Erythroblast (primary cell): ENCODE measurements around the gene CA6.
"Not testable (repeated sequence)": the region's sequence is repeated elsewhere in the genome, so short reads cannot be mapped to it uniquely, and the experiment has no call there.

Experiments used
- DNase-seq, 2 experiments: peaks; one replicate each; lab custom pipeline; 2025; lab: John Stamatoyannopoulos, UW
- GATA1 ChIP-seq: IDR thresholded peaks from 2 replicates; pipeline ENCODE4 v1.6.1; 2011; ENCODE audit warnings: low read depth, mild to moderate bottlenecking, control low read depth, low read length, moderate library complexity
- POLR2A ChIP-seq: IDR thresholded peaks from 2 replicates; pipeline ENCODE4 v1.6.1; 2011; ENCODE audit warnings: mild to moderate bottlenecking, low read length

CA6 gene

DNA sequence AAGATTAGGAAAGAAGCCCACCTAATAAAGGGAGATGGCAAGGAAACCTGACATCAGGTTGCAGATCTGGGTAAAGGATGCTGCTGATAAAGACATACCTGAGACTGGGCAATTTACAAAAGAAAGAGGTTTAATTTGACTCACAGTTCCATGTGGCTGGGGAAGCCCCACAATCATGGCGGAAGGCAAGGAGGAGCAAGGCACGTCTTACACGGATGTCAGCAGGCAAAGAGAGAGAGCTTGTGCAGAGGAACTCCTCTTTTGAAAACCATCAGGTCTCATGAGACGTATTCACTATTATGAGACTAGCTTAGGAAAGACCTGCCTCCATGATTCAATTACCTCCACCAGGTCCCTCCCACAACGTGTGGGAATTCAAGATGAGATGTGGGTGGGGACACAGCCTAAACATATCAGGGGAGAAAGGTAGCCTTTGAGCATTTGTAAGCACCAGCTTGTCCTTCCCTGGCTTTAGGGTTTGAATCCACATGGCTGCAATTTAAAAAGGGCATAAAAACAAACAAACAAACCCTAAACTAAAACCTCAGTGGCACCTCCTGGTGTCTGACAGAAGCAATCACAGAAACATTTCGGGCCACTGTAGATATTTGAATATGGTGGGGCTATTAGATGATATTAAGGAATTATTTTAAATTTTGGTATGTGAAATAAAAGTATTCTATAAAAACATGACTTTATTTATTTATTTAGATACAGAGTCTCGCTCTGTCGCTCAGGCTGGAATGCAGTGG lies 47.4 kb downstream of the CA6 start:
- TF ChIP-seq GATA1 (no peak), POLR2A (no peak)
- DNase-seq, result peak in 1 of 2 experiments; percentile 5

DNA sequence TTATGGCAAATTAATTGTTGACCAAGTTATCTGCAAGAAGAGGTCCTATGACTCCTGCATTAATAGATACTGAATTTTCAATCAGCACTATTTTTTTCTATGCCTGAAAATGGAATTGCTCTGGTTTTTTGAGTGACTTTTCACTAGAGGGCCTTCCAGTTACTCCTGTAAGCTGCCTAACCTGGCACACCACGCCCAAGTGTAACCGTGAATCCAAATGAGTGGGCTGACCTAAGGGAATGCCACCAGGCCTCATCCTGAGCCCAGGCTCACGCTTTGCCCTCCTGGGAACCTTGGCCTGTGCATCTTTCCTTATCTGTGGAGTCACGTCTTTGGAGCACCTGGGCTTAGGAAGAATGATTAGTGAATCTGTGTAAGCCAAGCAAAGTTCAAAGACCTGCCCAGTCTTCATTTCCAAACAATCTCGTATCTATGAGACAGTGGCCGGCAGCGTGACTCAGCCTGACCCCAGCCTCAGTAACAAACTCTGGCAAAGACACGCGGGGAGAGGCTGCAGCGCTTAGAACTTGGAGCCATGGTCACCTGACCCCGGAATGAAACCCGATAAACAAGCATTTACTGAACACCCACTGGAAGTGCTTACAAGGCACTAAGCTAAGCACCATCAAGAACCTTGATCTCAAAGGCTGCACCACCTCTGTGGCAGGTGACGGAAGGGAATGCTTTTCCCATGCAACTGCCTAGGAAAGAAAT lies 48.5 kb downstream of the CA6 start:
- not testable (repeated sequence) for DNase-seq

DNA sequence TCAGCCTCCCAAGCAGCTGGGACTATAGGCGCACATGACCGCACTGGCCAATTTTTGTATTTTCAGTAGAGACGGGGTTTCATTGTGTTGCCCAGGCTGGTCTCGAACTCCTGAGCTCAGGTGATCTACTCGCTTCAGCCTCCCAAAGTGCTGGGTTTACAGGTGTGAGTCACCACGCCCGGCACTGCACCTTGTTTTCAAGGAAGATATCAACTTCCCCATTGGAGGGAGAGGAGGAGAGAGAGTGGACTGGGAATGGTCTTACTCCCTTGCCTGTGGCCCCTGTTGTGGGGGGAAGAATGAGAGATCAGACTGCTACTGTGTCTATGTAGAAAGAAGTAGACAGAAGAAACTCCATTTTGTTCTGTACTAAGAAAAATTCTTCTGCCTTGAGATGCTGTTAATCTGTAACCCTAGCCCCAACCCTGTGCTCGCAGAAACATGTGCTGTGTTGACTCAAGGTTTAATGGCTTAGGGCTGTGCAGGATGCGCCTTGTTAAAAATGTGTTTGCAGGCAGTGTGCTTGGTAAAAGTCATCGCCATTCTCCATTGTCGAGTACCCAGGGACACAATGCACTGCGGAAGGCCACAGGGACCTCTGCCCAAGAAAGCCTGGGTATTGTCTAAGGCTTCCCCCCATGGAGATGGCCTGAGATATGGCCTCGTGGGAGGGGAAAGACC lies 56.0 kb downstream of the CA6 start:
- DNase-seq, result not testable (repeated sequence)

DNA sequence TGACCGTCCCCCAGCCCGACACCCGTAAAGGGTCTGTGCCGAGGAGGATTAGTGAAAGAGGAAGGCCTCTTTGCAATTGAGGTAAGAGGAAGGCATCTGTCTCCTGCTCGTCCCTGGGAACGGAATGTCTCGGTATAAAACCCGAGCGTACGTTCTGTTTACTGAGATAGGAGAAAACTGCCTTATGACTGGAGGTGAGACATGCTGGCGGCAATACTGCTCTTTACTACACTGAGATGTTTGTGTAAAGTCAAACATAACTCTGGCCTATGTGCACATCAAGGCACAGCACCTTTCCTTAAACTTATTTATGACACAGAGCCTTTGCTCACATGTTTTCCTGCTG lies 56.5 kb downstream of the CA6 start:
- DNase-seq, result not testable (repeated sequence)

DNA sequence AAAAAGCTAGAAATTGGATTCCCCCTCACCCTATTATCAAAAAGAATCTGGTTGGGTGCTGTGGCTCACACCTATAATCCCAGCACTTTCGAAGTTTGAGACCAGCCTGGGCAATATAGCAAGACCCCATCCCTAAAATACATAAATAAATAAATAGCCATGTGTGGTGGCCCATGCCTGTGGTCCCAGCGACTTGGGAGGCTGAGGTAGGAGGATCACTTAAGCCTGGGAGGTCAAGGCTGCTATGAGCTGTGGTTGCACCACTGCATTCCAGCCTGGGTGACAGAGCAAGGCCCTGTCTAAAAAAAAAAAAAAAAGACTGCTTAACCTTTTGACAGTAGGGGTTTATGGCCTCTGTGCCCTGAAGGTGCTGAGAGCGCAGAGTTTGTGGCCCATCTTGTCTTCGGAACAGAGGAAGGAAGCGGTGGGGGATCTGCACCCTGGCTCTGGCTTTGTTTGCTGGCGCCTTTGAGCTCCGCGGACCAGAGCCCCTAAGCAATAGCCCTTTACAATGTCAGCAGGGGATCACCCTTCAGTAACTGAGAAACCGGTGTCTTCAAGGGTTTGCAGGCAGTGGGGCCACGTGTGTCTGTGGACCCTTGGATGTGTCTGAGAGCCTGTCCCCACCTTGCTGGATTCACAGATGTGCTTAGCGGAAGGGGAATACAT lies 58.5 kb downstream of the CA6 start:
- TF ChIP-seq GATA1, result no peak
- no peak for TF ChIP-seq POLR2A
- DNase-seq, result no peak

DNA sequence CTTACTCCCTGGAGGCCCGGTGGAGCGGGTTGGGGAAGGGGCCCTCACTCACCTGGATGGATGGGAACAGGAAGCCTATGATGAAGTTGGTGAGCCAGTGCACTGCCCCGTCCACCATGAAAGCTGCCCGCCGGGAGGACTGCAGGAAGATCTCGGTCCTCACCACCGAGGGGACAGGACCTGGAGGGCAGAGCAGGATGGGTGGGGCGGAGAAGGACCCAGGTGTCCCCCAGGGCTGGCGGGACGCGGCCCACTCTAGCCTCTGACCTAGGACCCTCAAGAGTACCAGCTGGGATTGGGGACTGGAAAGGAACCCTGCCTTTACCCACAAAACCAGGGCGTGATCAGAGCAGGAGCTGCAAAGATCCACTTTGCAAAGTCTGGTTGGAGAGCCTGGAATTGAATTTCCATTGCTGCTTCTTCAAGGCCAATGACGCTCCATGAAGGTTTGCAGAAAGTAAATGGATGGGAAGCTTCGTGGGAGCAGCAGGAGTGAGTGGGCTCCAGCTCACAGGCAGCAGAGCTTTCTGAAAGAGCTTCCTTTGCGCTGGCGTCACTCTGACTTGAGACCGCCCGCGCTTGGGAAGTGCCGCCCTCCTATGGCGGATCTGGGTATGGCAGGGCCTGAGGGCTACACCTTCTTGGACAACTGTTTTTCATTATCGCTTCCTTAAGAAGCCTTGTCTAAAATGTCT lies 59.2 kb downstream of the CA6 start:
- TF ChIP-seq GATA1 (no peak), POLR2A (no peak)
- peak; percentile 54 to 74 for DNase-seq

DNA sequence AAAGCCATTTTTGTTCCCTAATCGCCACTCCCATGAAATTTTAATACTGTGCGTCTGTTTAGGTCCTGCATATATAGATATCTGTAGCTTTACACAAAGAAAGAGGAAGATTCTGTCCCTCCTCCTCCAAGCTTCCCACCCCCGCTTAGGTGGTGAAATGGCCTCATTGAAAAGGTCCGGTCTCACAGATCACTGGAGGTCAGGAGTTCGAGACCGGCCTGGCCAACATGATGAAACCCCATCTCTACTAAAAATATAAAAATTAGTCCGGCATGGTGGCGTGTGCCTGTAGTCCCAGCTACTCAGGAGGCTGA lies 59.7 kb downstream of the CA6 start:
- DNase-seq, result no peak
- TF ChIP-seq POLR2A, result no peak

DNA sequence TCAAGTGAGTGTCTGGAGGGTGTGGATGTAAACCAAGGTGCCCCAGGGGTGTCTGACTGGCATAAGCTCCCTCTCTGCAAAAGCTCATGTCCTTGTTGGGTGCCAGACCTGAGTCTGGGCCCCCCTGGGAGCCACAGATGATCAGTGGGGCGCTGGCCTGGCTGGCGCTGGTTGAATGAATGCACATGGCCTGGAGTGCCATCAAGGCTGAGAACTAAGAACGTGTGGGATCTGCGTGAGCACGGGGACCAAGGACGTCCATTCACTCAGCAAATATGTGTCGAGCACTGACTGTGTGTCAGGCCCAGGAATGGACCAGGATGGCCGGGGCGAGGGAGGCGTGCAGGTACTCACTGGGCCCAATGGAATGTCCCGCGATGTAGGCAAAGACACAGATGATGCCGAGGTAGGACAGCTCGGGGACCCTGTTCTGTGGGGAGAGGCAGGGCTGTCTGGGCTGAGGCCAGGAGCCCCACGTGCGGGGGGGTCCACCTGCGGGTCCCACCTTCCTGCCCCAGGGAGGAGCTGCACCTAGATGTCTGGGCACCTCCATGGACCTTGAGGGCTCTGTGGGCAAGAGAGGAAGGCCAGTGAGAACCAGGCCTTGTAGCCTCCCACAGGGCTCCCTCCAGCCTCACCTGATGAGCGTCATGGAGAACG lies 61.4 kb downstream of the CA6 start:
- no peak for TF ChIP-seq GATA1
- TF ChIP-seq POLR2A, result no peak
- DNase-seq, result no peak

DNA sequence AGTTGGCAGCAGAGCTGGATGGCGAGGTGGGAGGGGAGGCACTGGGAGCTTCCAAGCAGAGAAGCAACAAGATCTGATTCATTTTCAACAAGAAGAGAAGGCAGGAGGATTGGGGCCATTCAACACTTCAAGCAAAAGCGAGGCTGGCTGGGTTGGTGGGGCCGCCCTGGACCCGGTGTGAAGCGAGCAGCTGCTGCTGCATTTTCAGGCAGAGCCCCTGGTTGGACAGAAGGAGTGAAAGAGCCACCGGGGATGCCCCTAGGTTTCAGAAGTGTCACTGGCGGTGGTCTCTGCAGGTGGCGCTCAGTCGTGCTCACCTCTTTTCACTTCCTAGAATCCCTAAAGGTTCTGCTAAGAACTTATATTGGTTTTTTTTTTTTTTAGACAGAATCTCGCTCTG lies 62.6 kb downstream of the CA6 start:
- DNase-seq, result no peak
- TF ChIP-seq POLR2A, result no peak
- TF ChIP-seq GATA1, result no peak

DNA sequence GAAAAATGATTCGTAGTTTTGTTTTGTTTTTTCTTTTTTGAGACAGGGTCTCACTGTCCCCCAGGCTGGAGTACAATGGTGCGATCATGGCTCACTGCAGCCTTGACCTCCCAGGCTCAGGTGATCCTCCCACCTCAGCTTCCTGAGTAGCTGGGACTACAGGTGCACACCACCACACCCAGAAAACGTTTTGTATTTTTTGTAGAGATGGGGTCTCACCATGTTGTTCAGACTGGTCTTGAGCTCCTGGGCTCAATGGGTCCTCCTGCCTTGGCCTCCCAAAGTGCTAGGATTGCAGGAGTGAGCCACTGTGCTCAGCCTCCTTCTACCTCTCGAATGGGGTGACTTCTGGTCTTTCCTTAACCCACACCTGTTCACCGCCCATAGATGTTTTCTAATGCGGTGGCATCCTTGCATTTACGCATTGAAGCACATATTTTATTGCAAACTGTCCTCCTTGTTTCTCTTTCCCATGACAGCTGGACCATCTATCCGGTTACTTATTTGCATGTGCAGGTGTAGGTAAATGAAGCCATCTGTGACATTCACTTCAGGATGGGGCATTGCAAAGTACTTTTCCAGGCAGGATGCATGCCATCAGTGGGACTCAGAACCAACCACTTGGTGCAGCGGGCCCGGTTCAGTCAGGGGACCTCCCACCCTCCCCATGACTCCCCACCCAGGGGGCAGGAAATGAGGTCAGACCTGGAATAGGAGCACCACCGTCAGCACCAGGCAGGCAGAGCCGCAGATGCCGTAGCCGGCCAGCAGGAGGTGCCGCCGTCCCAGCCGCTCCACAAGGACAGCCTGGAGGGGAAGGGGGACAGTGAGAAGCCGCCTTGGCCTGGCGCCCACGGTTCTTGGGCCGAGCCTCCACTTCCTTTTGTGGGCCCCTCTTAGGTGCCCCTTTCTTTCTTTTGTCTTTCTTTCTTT lies 64.0 kb downstream of the CA6 start:
- DNase-seq, result peak; percentile 5 to 11
- TF ChIP-seq POLR2A (no peak), GATA1 (no peak)

DNA sequence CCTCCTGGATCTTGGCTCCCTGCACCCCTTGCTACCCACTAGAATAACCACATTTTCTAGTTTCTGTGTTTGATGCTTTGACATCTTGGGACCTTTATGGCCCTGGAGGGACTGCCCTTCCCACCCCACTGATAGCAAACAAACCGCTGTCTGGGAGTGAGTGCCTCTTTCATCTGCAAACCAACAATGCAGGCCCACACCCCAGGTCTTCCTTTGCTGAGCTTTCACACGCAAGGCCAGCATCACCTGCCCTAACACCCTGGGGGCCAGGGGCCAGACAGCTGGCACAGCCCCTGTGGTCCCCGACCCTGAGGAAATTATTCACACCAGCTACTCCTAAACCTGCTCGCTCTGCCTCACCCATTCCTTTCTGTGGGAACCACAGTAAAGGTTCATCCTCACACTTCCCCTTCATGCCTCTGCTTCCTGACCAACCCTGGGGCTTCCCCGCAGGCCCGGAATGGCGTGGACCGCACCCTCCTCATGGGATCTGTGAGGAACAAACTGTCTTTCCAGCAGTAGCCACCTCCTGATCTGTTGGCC lies 65.2 kb downstream of the CA6 start:
- TF ChIP-seq POLR2A (no peak), GATA1 (no peak)
- no peak for DNase-seq

DNA sequence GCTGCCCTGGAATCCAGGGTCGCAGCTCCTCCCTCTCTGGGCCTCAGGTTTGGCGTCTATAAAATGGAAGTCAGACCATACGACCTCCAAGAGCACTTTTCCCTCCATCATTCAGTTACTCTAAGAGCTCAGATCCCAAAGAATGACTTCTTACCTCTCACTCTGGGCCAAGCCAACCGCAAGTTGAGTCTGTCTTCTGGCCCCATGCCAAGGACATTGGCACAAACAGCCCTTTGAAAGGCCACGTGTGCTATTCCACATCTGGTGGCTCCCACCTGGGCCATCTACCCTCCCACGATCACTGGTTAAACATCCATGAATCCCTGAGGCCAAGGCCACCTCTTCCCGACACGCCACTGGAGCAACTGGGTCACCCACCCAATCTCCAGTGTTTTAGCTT lies 68.2 kb downstream of the CA6 start:
- TF ChIP-seq GATA1 (no peak), POLR2A (no peak)
- no peak for DNase-seq
